Activated CD8-positive, alpha-beta T cell treated with anti-CD3 and anti-CD28 coated beads for 36 hours (primary cell): ENCODE data around the gene ZEB1. TPM values are rescaled to one million over a fixed set of nuclear protein-coding genes. Genes with fewer than 3 reads are reported as not detected.

Experiments used
- ATAC-seq: fragments of 200-7000 bp; cut with Tn5 transposase; one replicate; pipeline ENCODE4 v1.10.0; 2021; ENCODE audit warnings: mild to moderate bottlenecking, moderate library complexity
- CTCF ChIA-PET: fragments of 350-600 bp; sonication (Branson Sonifier 250); formaldehyde crosslinking; loops from one replicate; lab custom pipeline; 2021; ENCODE audit warnings: antibody characterized with exemption; lab: Charles Lee
- POLR2A ChIA-PET: fragments of 350-600 bp; sonication (Branson Sonifier 250); formaldehyde crosslinking; loops from one replicate; lab custom pipeline; 2021; ENCODE audit warnings: antibody characterized with exemption; lab: Charles Lee
- DNase-seq: peaks from one replicate; pipeline ENCODE4 v3.0.0-alpha.2; 2020
- H3K27ac Mint-ChIP-seq: one replicate; pipeline ENCODE4 v1.8.0; 2021; ENCODE audit warnings: mild to moderate bottlenecking, mixed read lengths
- H3K27me3 Mint-ChIP-seq: one replicate; pipeline ENCODE4 v1.8.0; 2021; ENCODE audit warnings: mixed read lengths
- H3K36me3 Mint-ChIP-seq: one replicate; pipeline ENCODE4 v1.8.0; 2021; ENCODE audit warnings: low read depth, mixed read lengths
- H3K4me1 Mint-ChIP-seq: one replicate; pipeline ENCODE4 v1.8.0; 2021; ENCODE audit warnings: low read depth, mixed read lengths
- H3K4me3 Mint-ChIP-seq: one replicate; pipeline ENCODE4 v1.8.0; 2021; ENCODE audit warnings: mild to moderate bottlenecking, moderate library complexity, mixed read lengths
- H3K9me3 Mint-ChIP-seq: one replicate; pipeline ENCODE4 v1.8.0; 2021; ENCODE audit warnings: mixed read lengths
- CTCF ChIP-seq: fragments of 200-600 bp; IDR thresholded peaks from one replicate; pipeline ENCODE4 v1.8.0; 2022; ENCODE audit warnings: antibody characterized with exemption, mild to moderate bottlenecking
- intact Hi-C: fragments of 100-400 bp; cut with micrococcal nuclease; formaldehyde crosslinking; loops from one replicate; pipeline ENCODE4 v1.10.0; 2022
- total RNA-seq, 2 experiments: library from RNA; stranded (reverse); gene quantifications; one replicate each; pipeline ENCODE4 v1.2.3, GENCODE V29; 2021

ZEB1 gene
- total RNA-seq, 2 experiments from 2014 or later, result 28.4 to 29.7 TPM

DNA sequence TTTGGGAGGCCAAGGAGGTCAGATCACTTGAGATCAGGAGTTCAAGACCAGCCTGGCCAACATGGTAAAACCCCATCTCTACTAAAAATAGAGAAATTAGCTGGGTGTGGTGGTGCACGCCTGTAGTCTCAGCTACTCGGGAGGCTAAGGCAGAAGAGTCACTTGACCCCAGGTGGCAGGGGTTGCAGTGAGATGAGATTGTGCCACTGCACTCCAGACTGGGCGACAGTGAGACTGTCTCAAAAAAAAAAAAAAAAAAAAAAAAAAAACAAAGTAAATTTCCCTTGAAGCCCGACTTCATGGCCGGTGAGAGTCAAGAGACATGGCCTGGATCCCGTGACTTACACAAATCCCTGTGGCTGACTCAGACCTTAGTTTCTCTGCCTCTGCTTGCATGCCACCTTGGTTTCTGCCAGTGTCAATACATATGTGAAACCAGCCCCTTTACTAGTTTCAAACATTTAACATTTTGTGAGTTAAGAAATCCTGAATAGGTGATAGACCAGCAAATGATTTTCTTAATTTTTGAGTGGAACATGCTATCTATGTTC lies 62.8 kb downstream of the ZEB1 start:
- POLR2A ChIA-PET, result no interaction called here
- Mint-ChIP-seq H3K4me3 (no peak overlapping the region), H3K36me3 (peaks cover 2% of the 10 kb centered on the region), H3K9me3 (no peaks in the 10 kb centered on the region), H3K4me1 (peaks cover 31% of the 10 kb centered on the region), H3K27ac (no peak overlapping the region), H3K27me3 (no peaks in the 10 kb centered on the region)
- no peak for ATAC-seq
- no peak for DNase-seq
- TF ChIP-seq CTCF, result no peak
- intact Hi-C loops, result no loop called here
- CTCF ChIA-PET, result no interaction called here

GRCh38 chr10:31383810-31384588 lies 65.0 kb downstream of the ZEB1 start:
- no peak overlapping the region for H3K27ac Mint-ChIP-seq
- ATAC-seq, result no peak
- POLR2A ChIA-PET, result no interaction called here
- DNase-seq, result no peak
- TF ChIP-seq CTCF, result no peak
- no peaks in the 10 kb centered on the region for H3K9me3 Mint-ChIP-seq
- CTCF ChIA-PET, result interaction anchor here (1.0 to 1.6 kb wide), 3 partner anchors 10 to 38 kb away, joined by 3 to 5 read pairs (median 3); no protein-coding TSS in a partner anchor
- peaks cover 33% of the 10 kb centered on the region for H3K4me1 Mint-ChIP-seq
- H3K36me3 Mint-ChIP-seq, result peaks cover 10% of the 10 kb centered on the region
- no peaks in the 10 kb centered on the region for H3K27me3 Mint-ChIP-seq
- no peak overlapping the region for H3K4me3 Mint-ChIP-seq
- intact Hi-C loops, result no loop called here

DNA sequence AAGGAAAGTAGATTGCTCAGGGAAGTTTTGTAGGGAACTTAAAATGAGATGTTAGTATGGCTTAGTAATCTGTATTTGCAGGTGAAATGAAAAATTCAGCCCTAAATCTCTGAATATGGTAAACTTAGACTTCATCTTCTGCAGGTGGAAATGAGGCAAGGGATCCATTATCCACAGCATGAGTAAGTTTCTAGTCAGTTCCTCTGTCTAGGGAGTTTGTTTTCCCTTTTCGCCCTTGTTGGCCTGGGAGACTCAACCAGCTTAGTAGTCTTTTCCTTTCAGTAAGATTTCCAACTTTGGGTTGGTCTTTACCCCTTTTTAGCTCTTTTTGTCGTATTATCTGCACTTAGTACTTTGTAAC lies 65.6 kb downstream of the ZEB1 start:
- Mint-ChIP-seq H3K27ac (peak overlapping the region; percentile 11), H3K36me3 (peaks cover 14% of the 10 kb centered on the region), H3K27me3 (no peaks in the 10 kb centered on the region), H3K9me3 (no peaks in the 10 kb centered on the region), H3K4me1 (peaks cover 35% of the 10 kb centered on the region), H3K4me3 (no peak overlapping the region)
- DNase-seq, result no peak
- intact Hi-C loops, result no loop called here
- CTCF ChIA-PET, result interaction anchor here (1.3 to 1.6 kb wide), 3 partner anchors 9 to 301 kb away, joined by 3 to 5 read pairs (median 3); no protein-coding TSS in a partner anchor
- no peak for ATAC-seq
- no peak for TF ChIP-seq CTCF
- POLR2A ChIA-PET, result no interaction called here

DNA sequence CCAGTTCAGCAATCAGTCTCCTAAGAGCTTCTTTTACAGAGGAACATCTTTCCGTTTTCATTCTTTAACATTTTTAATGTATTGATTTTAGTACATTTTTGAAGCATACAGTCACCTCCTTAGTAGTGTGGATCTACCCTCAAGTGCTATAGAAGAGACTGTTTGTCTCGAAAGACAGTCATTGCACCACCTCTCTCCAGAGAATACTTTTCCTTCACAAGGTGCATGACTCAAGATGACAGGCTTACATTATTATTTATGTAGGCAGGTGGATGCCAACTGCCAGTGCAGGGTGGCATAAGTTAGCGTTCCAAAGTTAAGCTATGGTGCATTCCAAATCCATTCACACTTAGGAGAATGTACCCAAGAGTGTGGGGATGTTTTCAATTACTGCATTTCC lies 71.8 kb downstream of the ZEB1 start:
- H3K27me3 Mint-ChIP-seq, result no peaks in the 10 kb centered on the region
- intact Hi-C loops, result no loop called here
- no peak overlapping the region for H3K27ac Mint-ChIP-seq
- no peak for DNase-seq
- no peak for TF ChIP-seq CTCF
- H3K4me3 Mint-ChIP-seq, result no peak overlapping the region
- no peaks in the 10 kb centered on the region for H3K9me3 Mint-ChIP-seq
- ATAC-seq, result no peak
- ChIA-PET POLR2A (no interaction called here), CTCF (no interaction called here)
- H3K36me3 Mint-ChIP-seq, result peaks cover 24% of the 10 kb centered on the region
- H3K4me1 Mint-ChIP-seq, result peaks cover 34% of the 10 kb centered on the region

- intact Hi-C loops, result no loop called here
- POLR2A ChIA-PET, result no interaction called here
- Mint-ChIP-seq H3K27me3 (no peaks in the 10 kb centered on the region), H3K4me1 (peaks cover 42% of the 10 kb centered on the region), H3K36me3 (peaks cover 22% of the 10 kb centered on the region), H3K27ac (no peak overlapping the region), H3K4me3 (no peak overlapping the region), H3K9me3 (no peaks in the 10 kb centered on the region)
- DNase-seq (no peak), ATAC-seq (no peak)
- TF ChIP-seq CTCF, result no peak
- CTCF ChIA-PET, result interaction anchor here (1.2 to 2.2 kb wide), 3 partner anchors 10 to 754 kb away, joined by 3 to 6 read pairs (median 5); no protein-coding TSS in a partner anchor
Observed at GRCh38 chr10:31393844-31394243, 74.8 kb downstream of the ZEB1 start.
